ENCODE measurements around the gene SVIL. TPM values are rescaled to one million over a fixed set of nuclear protein-coding genes. Genes with fewer than 3 reads are reported as not detected.
A peak's percentile ranks its signal among the peaks of the same experiment; 100 is the strongest.

Gene SVIL
- polyA plus RNA-seq, 1 experiment: 47.9 TPM

DNA sequence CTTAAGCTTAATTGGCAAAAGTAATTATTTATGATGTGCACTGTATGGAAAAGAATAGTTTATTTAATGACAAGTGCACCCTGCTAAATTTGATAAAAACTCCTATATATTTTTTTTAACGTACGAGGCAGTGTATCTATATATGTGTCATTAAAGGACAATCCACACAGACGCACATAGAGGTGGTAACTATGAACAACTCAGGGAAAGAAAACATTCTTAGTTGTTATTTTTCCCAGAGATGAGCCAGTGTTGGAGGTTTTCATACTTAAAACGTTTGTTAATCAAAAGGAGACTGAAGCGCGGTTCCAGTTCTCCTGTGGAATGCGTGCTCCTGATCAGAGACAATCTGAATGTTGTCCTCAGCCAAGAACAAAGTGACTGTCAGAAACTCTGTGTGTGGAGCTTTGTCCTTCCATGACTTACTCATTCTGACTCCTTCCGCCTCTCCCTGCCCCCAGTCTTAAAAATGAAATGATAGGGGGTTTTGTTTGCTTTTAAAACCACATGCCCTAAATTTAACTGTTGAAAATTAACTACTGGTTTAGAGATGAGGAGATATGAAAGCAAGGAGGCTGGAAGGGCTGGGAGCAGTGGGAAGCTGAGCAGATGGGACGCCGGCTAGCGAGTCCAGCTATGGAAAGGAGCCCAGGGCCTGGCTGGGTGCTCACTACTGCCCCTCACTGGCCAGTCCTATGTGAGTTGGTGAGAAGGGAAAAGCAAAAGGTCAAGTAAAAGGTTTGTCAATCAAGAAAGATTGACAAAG, 99.6 kb downstream of the SVIL start:
- H3K27me3 ChIP-seq (ENCODE audit: control insufficient read depth, insufficient read depth, low read length): no peaks in the 10 kb centered on the region
- no peaks in the 10 kb centered on the region for H3K9me3 ChIP-seq (ENCODE audit: control insufficient read depth, insufficient read depth, low read length)
- H3K4me3 ChIP-seq (ENCODE audit: low read depth, low read length): peak overlapping the region; percentile 37
- CTCF ChIA-PET: interaction anchor here (0.5 to 2.3 kb wide), 25 partner anchors 10 to 914 kb away, joined by 3 to 41 read pairs (median 4); no protein-coding TSS in a partner anchor
- POLR2A ChIA-PET: no interaction called here
- H3K27ac ChIP-seq (ENCODE audit: low read depth, low read length): peak overlapping the region; percentile 47
- DNase-seq (ENCODE audit: low read depth, low spot score): peak; percentile 64
- TF ChIP-seq, protein P1, sequence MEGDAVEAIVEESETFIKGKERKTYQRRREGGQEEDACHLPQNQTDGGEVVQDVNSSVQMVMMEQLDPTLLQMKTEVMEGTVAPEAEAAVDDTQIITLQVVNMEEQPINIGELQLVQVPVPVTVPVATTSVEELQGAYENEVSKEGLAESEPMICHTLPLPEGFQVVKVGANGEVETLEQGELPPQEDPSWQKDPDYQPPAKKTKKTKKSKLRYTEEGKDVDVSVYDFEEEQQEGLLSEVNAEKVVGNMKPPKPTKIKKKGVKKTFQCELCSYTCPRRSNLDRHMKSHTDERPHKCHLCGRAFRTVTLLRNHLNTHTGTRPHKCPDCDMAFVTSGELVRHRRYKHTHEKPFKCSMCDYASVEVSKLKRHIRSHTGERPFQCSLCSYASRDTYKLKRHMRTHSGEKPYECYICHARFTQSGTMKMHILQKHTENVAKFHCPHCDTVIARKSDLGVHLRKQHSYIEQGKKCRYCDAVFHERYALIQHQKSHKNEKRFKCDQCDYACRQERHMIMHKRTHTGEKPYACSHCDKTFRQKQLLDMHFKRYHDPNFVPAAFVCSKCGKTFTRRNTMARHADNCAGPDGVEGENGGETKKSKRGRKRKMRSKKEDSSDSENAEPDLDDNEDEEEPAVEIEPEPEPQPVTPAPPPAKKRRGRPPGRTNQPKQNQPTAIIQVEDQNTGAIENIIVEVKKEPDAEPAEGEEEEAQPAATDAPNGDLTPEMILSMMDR (IDR thresholded peaks at IDR 0.05; ENCODE audit: low read depth, low read length): peak; percentile 90

- Histone ChIP-seq H3K27me3 (ENCODE audit: control insufficient read depth, insufficient read depth, low read length) (no peaks in the 10 kb centered on the region), H3K27ac (ENCODE audit: low read depth, low read length) (no peak overlapping the region), H3K4me3 (ENCODE audit: low read depth, low read length) (no peak overlapping the region), H3K9me3 (ENCODE audit: control insufficient read depth, insufficient read depth, low read length) (no peaks in the 10 kb centered on the region)
- ChIA-PET POLR2A (no interaction called here), CTCF (interaction anchor here (0.5 to 2.3 kb wide), 18 partner anchors 10 to 439 kb away, joined by 3 to 41 read pairs (median 6); no protein-coding TSS in a partner anchor)
- TF ChIP-seq, protein P1 (IDR thresholded peaks at IDR 0.05; ENCODE audit: low read depth, low read length): no peak
- no peak for DNase-seq (ENCODE audit: low read depth, low spot score)
These were observed 100.2 kb downstream of the SVIL start for GRCh38 chr10:29534590-29534989.

DNA sequence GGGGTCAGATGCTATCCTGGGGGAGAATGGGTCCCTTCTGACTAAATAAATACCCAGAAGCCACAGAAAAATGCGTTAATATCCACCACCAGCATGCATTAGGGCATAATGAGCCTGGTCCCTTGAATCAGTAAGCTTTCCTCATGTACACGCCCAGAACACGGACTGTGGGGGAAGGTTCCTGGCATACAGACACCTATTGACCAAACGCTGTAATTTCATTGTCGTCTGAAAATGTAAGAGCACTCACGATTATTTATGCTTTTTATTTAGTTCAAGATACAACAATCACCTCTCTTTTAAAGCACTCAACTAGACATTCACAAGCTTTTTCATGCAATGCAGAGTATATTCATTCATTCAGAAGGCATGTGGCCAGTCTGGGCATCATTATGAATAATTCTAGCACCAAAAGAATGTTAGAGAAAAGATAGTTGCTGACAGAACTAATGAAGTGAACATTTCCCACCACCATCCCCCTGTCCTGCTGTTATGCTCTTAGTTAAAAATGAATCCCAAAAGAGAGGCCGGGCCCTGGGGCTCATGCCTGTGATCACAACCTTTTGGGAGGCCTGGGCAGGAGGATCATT, 101.0 kb downstream of the SVIL start:
- H3K27me3 ChIP-seq (ENCODE audit: control insufficient read depth, insufficient read depth, low read length): no peaks in the 10 kb centered on the region
- CTCF ChIA-PET: interaction anchor here (0.9 to 2.3 kb wide), 5 partner anchors 16 to 58 kb away, joined by 4 to 14 read pairs (median 8); no protein-coding TSS in a partner anchor
- POLR2A ChIA-PET: no interaction called here
- no peak overlapping the region for H3K4me3 ChIP-seq (ENCODE audit: low read depth, low read length)
- TF ChIP-seq, protein P1 (IDR thresholded peaks at IDR 0.05; ENCODE audit: low read depth, low read length): no peak
- DNase-seq (ENCODE audit: low read depth, low spot score): no peak
- H3K9me3 ChIP-seq (ENCODE audit: control insufficient read depth, insufficient read depth, low read length): no peaks in the 10 kb centered on the region
- no peak overlapping the region for H3K27ac ChIP-seq (ENCODE audit: low read depth, low read length)

DNA sequence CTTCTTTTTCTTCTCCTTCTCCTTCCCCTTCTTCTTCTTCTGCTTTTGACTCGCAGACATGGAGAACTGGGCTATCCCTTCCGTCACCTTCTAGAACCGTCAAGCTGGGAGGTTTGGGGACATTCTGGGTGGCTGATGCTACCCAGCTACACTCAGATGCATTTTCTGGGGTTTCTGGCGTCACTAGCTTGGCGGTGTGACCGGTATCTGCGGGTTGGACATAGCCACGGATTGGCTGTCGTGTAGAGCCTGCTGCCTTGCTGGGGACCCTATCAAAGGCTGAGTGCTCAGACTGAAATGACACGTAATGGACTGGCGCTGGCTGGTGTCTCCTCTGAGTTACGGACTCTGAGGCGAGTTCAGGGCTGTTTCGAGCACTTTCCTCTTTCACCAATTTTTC, 101.7 kb downstream of the SVIL start:
- POLR2A ChIA-PET: no interaction called here
- Histone ChIP-seq H3K9me3 (ENCODE audit: control insufficient read depth, insufficient read depth, low read length) (no peaks in the 10 kb centered on the region), H3K4me3 (ENCODE audit: low read depth, low read length) (no peak overlapping the region), H3K27me3 (ENCODE audit: control insufficient read depth, insufficient read depth, low read length) (no peaks in the 10 kb centered on the region), H3K27ac (ENCODE audit: low read depth, low read length) (no peak overlapping the region)
- TF ChIP-seq, protein P1 (IDR thresholded peaks at IDR 0.05; ENCODE audit: low read depth, low read length): no peak
- no peak for DNase-seq (ENCODE audit: low read depth, low spot score)
- CTCF ChIA-PET: interaction anchor here (0.9 kb wide), 1 partner anchor 58 kb away, joined by 4 read pairs; no protein-coding TSS in a partner anchor

Measured in AG04450 (cell line).